ENCODE results near the gene MALT1.

Gene MALT1

DNA sequence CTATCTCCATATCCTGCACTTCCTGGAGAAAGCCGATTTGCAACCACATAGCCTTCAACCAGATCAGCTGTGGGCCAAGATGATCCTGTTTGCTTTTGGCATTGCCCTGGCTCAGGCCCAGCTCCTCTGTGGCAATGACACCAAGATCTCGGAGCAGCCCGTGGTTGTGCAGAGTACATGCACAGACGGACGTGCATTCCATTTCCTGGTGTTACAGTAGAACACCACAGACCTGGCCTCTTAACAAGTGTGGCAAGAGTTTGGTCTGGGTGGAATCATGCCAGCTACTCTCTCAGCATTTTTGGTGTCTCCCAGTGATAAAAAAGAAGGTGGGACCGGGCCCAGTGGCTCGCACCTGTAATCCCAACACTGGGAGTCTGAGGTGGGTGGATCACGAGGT, 20.0 kb downstream of the MALT1 start:
- TF ChIP-seq, protein P1, sequence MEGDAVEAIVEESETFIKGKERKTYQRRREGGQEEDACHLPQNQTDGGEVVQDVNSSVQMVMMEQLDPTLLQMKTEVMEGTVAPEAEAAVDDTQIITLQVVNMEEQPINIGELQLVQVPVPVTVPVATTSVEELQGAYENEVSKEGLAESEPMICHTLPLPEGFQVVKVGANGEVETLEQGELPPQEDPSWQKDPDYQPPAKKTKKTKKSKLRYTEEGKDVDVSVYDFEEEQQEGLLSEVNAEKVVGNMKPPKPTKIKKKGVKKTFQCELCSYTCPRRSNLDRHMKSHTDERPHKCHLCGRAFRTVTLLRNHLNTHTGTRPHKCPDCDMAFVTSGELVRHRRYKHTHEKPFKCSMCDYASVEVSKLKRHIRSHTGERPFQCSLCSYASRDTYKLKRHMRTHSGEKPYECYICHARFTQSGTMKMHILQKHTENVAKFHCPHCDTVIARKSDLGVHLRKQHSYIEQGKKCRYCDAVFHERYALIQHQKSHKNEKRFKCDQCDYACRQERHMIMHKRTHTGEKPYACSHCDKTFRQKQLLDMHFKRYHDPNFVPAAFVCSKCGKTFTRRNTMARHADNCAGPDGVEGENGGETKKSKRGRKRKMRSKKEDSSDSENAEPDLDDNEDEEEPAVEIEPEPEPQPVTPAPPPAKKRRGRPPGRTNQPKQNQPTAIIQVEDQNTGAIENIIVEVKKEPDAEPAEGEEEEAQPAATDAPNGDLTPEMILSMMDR (IDR thresholded peaks at IDR 0.05; ENCODE audit: control extremely low read depth, extremely low read depth, low read depth, missing control alignments): no peak
- ChIA-PET CTCF (interaction anchor here (0.8 to 1.8 kb wide), 5 partner anchors 9 to 162 kb away, joined by 3 to 4 read pairs (median 3); partner anchors contain the start of gene MALT1), POLR2A (interaction anchor here (0.7 to 1.0 kb wide), 2 partner anchors 11 to 19 kb away, joined by 3 to 5 read pairs; no protein-coding TSS in a partner anchor)
- no peak for DNase-seq (ENCODE audit: extremely low spot score)

GRCh38 chr18:58692422-58693185, 21.3 kb downstream of the MALT1 start:
- DNase-seq (ENCODE audit: extremely low spot score): no peak
- ChIA-PET CTCF (interaction anchor here (1.0 to 1.6 kb wide), 5 partner anchors 10 to 162 kb away, joined by 3 to 6 read pairs (median 4); no protein-coding TSS in a partner anchor), POLR2A (no interaction called here)
- TF ChIP-seq, protein P1 (IDR thresholded peaks at IDR 0.05; ENCODE audit: control extremely low read depth, extremely low read depth, low read depth, missing control alignments): no peak

GRCh38 chr18:58694221-58694620, 23.0 kb downstream of the MALT1 start:
- CTCF ChIA-PET: no interaction called here
- DNase-seq (ENCODE audit: extremely low spot score): no peak
- POLR2A ChIA-PET: no interaction called here

GRCh38 chr18:58694720-58695468, 23.6 kb downstream of the MALT1 start:
- CTCF ChIA-PET: no interaction called here
- no peak for DNase-seq (ENCODE audit: extremely low spot score)
- TF ChIP-seq, protein P1 (IDR thresholded peaks at IDR 0.05; ENCODE audit: control extremely low read depth, extremely low read depth, low read depth, missing control alignments): no peak
- POLR2A ChIA-PET: no interaction called here

More at GRCh38 chr18:58694221-58694620, 23.0 kb downstream of the MALT1 start:
- TF ChIP-seq, protein P1 (IDR thresholded peaks at IDR 0.05; ENCODE audit: control extremely low read depth, extremely low read depth, low read depth, missing control alignments): no peak

- POLR2A ChIA-PET: no interaction called here
- CTCF ChIA-PET: interaction anchor here (0.7 to 1.0 kb wide), 2 partner anchors 13 to 21 kb away, joined by 3 read pairs; no protein-coding TSS in a partner anchor
- DNase-seq (ENCODE audit: extremely low spot score): peak; percentile 29
- TF ChIP-seq, protein P1 (IDR thresholded peaks at IDR 0.05; ENCODE audit: control extremely low read depth, extremely low read depth, low read depth, missing control alignments): no peak
Measured at GRCh38 chr18:58695772-58696171, 24.5 kb downstream of the MALT1 start.

- ChIA-PET POLR2A (interaction anchor here (0.6 kb wide), 1 partner anchor 42 kb away, joined by 5 read pairs; no protein-coding TSS in a partner anchor), CTCF (interaction anchor here (1.2 to 4.2 kb wide), 7 partner anchors 9 to 66 kb away, joined by 4 to 17 read pairs (median 7); no protein-coding TSS in a partner anchor)
- no peak for DNase-seq (ENCODE audit: extremely low spot score)
- TF ChIP-seq, protein P1 (IDR thresholded peaks at IDR 0.05; ENCODE audit: control extremely low read depth, extremely low read depth, low read depth, missing control alignments): no peak
Measured at GRCh38 chr18:58697146-58697545, 25.9 kb downstream of the MALT1 start.
